Brain microvascular endothelial cell (primary cell): ENCODE results near the gene SMIM45.

ENCODE experiments used
- DNase-seq: peaks from one replicate; pipeline ENCODE4 v3.0.0-alpha.2; 2020
- H3K27ac ChIP-seq: fragments of 250-450 bp; sonication (Bioruptor Pico); 2 replicates; pipeline ENCODE4 v1.5.1; 2020; ENCODE audit warnings: mild to moderate bottlenecking, moderate library complexity
- H3K27me3 ChIP-seq: fragments of 250-450 bp; sonication (Bioruptor Pico); replicated peaks from 2 replicates; pipeline ENCODE4 v1.5.1; 2020; ENCODE audit warnings: mild to moderate bottlenecking
- H3K36me3 ChIP-seq: fragments of 250-450 bp; sonication (Bioruptor Pico); replicated peaks from 2 replicates; pipeline ENCODE4 v1.5.1; 2020; ENCODE audit warnings: mild to moderate bottlenecking
- H3K4me3 ChIP-seq: 2 replicates; pipeline ENCODE4 v1.5.1; 2011; ENCODE audit warnings: low read depth, mild to moderate bottlenecking, control low read depth, low read length, moderate library complexity
- CTCF ChIP-seq: IDR thresholded peaks from 2 replicates; pipeline ENCODE4 v1.5.1; 2011; ENCODE audit warnings: low read depth, mild to moderate bottlenecking, moderate library complexity, low read length, control low read depth, inconsistent platforms; ENCODE audit errors: missing control alignments
- in situ Hi-C: cut with HindIII; loops from 2 replicates; pipeline ENCODE4 v1.10.0; 2017; ENCODE audit warnings: low sequenced_read_pairs, low pct_ligation_motif_present

The SMIM45 gene

GRCh38 chr22:41982865-41983264 lies 30.9 kb downstream of the SMIM45 start:
- Histone ChIP-seq H3K4me3 (no peak overlapping the region), H3K36me3 (no peaks in the 10 kb centered on the region), H3K27me3 (peaks cover 3% of the 10 kb centered on the region), H3K27ac (no peak overlapping the region)
- in situ Hi-C loops = no loop called here
- DNase-seq = no peak
- no peak for TF ChIP-seq CTCF

DNA sequence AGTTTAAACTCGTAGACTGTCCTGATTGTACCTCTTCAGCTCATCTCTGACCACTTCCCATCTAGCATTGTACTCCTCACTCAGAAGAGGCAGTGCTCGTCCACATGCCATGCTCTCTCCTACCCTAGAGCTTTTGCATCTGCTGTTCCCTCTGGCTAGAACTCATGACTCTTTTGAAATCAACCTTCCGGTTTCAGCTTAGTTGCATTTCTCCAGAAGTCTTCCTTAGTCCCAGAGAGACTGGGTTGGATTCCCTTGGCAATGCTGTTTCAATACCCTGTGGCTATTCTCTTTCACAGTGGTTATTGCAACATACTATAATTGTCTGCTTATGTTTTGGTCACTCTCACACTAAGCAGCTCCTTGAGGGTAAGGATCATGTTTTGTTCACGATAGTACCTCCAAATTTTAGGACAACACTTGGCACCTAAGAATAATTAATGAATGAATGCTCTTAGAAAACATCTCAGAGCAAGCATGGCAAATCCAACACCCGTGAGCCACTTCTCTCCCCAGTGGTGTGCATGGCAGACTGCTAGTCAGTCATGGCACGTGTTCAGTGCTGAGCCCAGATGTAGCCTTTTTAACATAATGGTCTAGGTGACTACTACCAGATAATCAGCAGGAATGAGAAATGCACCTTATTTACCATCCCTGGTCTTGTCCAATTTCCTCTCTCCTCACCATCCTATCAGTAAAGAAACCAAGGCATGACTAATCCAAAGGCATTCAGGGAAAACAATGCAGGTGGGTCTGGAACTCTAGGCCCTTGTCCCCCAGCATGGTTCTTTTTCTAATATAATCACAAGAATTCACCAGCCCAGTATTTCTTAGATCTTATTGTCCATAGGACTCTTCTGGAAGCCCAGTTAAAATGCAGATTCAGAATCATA lies 31.8 kb downstream of the SMIM45 start:
- Histone ChIP-seq H3K4me3 (no peak overlapping the region), H3K27me3 (no peaks in the 10 kb centered on the region), H3K36me3 (no peaks in the 10 kb centered on the region), H3K27ac (no peak overlapping the region)
- no peak for DNase-seq
- TF ChIP-seq CTCF = no peak
- in situ Hi-C loops = no loop called here

DNA sequence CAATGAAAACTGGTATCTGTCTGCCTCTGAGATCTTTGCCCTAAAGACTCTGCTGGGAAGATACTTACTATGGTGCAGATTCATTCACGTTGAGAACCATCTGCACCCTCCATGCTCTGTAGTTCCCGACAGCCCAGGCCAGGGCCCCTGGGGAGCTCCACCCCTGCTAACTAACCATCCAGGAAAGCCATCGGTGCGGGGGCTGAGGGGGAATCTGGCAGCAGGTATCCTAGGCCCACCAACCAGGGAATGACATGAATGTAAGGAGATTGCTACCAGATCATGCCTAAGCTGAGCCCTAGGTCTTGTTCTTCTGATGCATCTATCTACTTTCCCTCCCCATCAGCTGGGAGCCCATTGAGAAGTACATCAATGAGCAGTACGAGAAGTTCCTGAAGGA lies 35.3 kb downstream of the SMIM45 start:
- H3K27ac ChIP-seq = no peak overlapping the region
- no peak for DNase-seq
- in situ Hi-C loops = no loop called here
- H3K27me3 ChIP-seq = no peaks in the 10 kb centered on the region
- no peaks in the 10 kb centered on the region for H3K36me3 ChIP-seq
- H3K4me3 ChIP-seq = no peak overlapping the region
- no peak for TF ChIP-seq CTCF

GRCh38 chr22:41989246-41989645 lies 37.3 kb downstream of the SMIM45 start:
- TF ChIP-seq CTCF = no peak
- Histone ChIP-seq H3K27ac (no peak overlapping the region), H3K36me3 (no peaks in the 10 kb centered on the region), H3K4me3 (no peak overlapping the region), H3K27me3 (no peaks in the 10 kb centered on the region)
- no peak for DNase-seq
- in situ Hi-C loops = no loop called here

DNA sequence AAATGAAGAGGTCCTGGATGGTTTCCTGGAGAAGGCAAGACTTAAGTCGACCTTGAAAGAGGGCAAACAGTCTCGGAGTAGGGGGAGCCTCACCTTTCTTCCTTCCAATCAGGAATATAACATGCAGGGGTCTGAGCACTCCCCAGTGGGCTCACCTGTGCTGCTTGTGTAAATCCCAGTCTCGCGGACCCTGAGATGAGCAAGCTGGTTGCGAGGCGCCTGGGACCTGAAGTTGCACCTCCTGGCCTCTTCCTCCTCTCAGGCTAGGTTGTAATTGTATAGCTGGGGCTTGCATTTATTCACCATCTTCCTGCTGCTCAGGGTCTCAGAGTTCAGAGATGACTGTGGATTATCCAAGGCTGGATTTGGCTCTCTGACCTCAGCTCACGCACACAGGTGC lies 39.2 kb downstream of the SMIM45 start:
- Histone ChIP-seq H3K36me3 (no peaks in the 10 kb centered on the region), H3K27ac (no peak overlapping the region), H3K4me3 (no peak overlapping the region), H3K27me3 (no peaks in the 10 kb centered on the region)
- TF ChIP-seq CTCF = no peak
- DNase-seq = no peak
- in situ Hi-C loops = no loop called here

DNA sequence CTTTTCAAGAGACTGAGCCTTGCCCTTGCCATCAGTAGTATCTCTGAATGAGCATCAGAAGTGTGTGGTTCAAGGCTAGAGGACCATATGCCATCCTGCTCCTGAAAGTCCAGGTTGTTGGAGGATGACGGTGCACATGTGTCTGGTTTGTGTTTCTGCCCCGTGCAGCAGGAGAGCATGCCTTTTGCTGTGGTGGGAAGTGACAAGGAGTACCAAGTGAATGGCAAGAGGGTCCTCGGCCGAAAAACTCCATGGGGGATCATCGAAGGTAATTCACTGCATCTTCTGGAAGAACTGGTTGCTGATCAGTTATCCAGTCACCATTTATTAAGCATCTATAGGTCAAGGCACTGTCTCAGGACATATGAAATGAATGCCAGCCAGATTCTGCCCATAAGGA lies 40.5 kb downstream of the SMIM45 start:
- Histone ChIP-seq H3K27me3 (no peaks in the 10 kb centered on the region), H3K27ac (no peak overlapping the region), H3K4me3 (no peak overlapping the region), H3K36me3 (no peaks in the 10 kb centered on the region)
- in situ Hi-C loops = no loop called here
- DNase-seq = no peak
- no peak for TF ChIP-seq CTCF
